Activated CD4-positive, alpha-beta memory T cell treated with anti-CD3 and anti-CD28 coated beads, Interleukin-2, amount 10 ng/mL, durations not matched to agents 7 days and 5 days (primary cell): ENCODE results near the gene AFG1L. TPM values are rescaled to one million over a fixed set of nuclear protein-coding genes. Genes with fewer than 3 reads are reported as not detected.
"Not testable (repeated sequence)": the region's sequence is repeated elsewhere in the genome, so short reads cannot be mapped to it uniquely, and the experiment has no call there.

ENCODE experiments used
- CTCF ChIA-PET: fragments of 350-600 bp; sonication (Branson Sonifier 250); formaldehyde crosslinking; loops from one replicate; lab custom pipeline; 2021; ENCODE audit warnings: antibody characterized with exemption, inconsistent platforms; lab: Charles Lee
- POLR2A ChIA-PET: fragments of 350-600 bp; sonication (Branson Sonifier 250); formaldehyde crosslinking; loops from one replicate; lab custom pipeline; 2021; ENCODE audit warnings: antibody characterized with exemption; lab: Charles Lee
- DNase-seq: peaks from one replicate; pipeline ENCODE4 v3.0.0-alpha.2; 2020
- H3K27ac Mint-ChIP-seq: one replicate; pipeline ENCODE4 v1.8.0; 2021; ENCODE audit warnings: mild to moderate bottlenecking, mixed read lengths
- H3K27me3 Mint-ChIP-seq: one replicate; pipeline ENCODE4 v1.8.0; 2021; ENCODE audit warnings: mixed read lengths
- H3K36me3 Mint-ChIP-seq: one replicate; pipeline ENCODE4 v1.8.0; 2021; ENCODE audit warnings: low read depth, mixed read lengths
- H3K4me1 Mint-ChIP-seq: one replicate; pipeline ENCODE4 v1.8.0; 2021; ENCODE audit warnings: mixed read lengths
- H3K4me3 Mint-ChIP-seq: one replicate; pipeline ENCODE4 v1.8.0; 2021; ENCODE audit warnings: mild to moderate bottlenecking, mixed read lengths
- H3K9me3 Mint-ChIP-seq: one replicate; pipeline ENCODE4 v1.8.0; 2021; ENCODE audit warnings: mixed read lengths
- total RNA-seq, 2 experiments: library from RNA; stranded (reverse); gene quantifications; one replicate each; pipeline ENCODE4 v1.2.3, GENCODE V29; 2021

Gene AFG1L
- total RNA-seq, 2 experiments from 2014 or later: 4.5 to 4.7 TPM

- peaks cover 21% of the 10 kb centered on the region for H3K27me3 Mint-ChIP-seq
- DNase-seq: no peak
- H3K4me1 Mint-ChIP-seq: peaks cover 2% of the 10 kb centered on the region
- no peak overlapping the region for H3K4me3 Mint-ChIP-seq
- no peaks in the 10 kb centered on the region for H3K9me3 Mint-ChIP-seq
- ChIA-PET POLR2A (no interaction called here), CTCF (no interaction called here)
- H3K36me3 Mint-ChIP-seq: no peaks in the 10 kb centered on the region
- H3K27ac Mint-ChIP-seq: no peak overlapping the region
These were observed 140.5 kb downstream of the AFG1L start for GRCh38 chr6:108435391-108435790.

DNA sequence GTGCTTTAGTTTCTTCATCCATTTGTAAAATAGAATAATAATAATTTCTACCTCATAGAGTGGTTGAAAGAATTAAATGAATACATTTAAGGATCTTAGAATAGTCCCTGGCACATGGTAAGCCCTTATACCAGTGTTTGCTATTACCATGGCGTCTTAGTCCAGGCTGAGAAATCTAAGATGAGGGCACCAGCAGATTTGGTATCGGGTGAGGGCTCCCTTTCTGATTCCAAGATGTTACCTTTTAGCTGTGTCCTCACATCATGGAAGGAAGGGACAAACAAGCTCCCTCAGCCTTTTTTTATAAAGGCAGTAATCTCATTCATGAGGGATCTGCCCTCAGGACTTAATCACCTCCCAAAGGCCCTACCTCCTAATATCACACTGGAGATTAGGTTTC, 141.9 kb downstream of the AFG1L start:
- ChIA-PET CTCF (no interaction called here), POLR2A (no interaction called here)
- Mint-ChIP-seq H3K36me3 (no peaks in the 10 kb centered on the region), H3K4me1 (peaks cover 2% of the 10 kb centered on the region), H3K4me3 (no peak overlapping the region), H3K9me3 (no peaks in the 10 kb centered on the region), H3K27me3 (peaks cover 23% of the 10 kb centered on the region), H3K27ac (no peak overlapping the region)
- no peak for DNase-seq

DNA sequence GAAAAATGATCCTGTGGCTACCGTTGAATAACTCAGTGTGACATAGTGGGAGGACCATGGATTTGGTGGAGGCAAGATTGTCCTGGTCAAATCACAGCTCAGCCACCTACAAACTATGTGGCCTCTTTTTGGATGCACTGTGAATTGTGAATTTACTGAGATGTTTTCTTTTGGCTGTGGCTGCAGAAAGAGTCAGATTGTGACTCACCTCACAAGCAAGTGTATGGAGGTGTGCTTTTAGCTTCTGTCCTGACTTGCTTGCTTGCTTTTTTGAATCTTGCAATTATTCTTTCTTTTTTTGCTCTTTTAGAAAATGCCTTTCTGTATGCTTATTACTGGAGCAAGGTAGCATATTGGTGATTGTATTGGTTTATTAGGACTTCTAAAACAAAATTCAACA, 143.0 kb downstream of the AFG1L start:
- H3K27ac Mint-ChIP-seq: no peak overlapping the region
- POLR2A ChIA-PET: no interaction called here

DNA sequence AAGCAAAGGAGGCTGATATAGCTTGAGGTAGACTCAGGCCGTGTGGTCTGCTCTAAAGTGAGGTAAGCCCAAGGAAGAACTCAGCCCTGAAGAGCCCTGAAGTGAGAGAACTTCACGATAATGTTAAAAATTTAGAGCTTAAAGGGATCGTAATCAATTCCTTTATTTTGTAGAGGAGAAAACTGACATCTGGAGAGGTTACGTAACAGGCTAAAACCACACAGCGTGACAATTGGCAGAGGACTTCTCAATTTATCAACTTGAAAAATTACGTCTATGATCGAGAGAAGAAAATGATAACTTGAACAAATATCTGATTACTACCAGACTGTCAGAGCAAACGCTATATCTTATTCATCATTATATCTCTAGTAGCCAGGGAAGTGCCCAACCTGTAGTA, 144.1 kb downstream of the AFG1L start:
- no peak for DNase-seq
- Mint-ChIP-seq H3K27me3 (peaks cover 36% of the 10 kb centered on the region), H3K4me1 (no peaks in the 10 kb centered on the region), H3K36me3 (no peaks in the 10 kb centered on the region), H3K4me3 (no peak overlapping the region), H3K27ac (no peak overlapping the region), H3K9me3 (no peaks in the 10 kb centered on the region)
- CTCF ChIA-PET: no interaction called here
- POLR2A ChIA-PET: no interaction called here

More for the DNA sequence above, 143.0 kb downstream of the AFG1L start:
- CTCF ChIA-PET: no interaction called here
- Mint-ChIP-seq H3K4me3 (no peak overlapping the region), H3K27me3 (peaks cover 28% of the 10 kb centered on the region), H3K4me1 (peaks cover 2% of the 10 kb centered on the region), H3K9me3 (no peaks in the 10 kb centered on the region), H3K36me3 (no peaks in the 10 kb centered on the region)
- DNase-seq: no peak

- ChIA-PET POLR2A (no interaction called here), CTCF (no interaction called here)
- Mint-ChIP-seq H3K27ac (no peak overlapping the region), H3K4me3 (no peak overlapping the region), H3K27me3 (peaks cover 41% of the 10 kb centered on the region), H3K36me3 (no peaks in the 10 kb centered on the region), H3K4me1 (peaks cover 9% of the 10 kb centered on the region), H3K9me3 (no peaks in the 10 kb centered on the region)
- DNase-seq: no peak
These were observed 146.3 kb downstream of the AFG1L start for GRCh38 chr6:108441141-108441540.

DNA sequence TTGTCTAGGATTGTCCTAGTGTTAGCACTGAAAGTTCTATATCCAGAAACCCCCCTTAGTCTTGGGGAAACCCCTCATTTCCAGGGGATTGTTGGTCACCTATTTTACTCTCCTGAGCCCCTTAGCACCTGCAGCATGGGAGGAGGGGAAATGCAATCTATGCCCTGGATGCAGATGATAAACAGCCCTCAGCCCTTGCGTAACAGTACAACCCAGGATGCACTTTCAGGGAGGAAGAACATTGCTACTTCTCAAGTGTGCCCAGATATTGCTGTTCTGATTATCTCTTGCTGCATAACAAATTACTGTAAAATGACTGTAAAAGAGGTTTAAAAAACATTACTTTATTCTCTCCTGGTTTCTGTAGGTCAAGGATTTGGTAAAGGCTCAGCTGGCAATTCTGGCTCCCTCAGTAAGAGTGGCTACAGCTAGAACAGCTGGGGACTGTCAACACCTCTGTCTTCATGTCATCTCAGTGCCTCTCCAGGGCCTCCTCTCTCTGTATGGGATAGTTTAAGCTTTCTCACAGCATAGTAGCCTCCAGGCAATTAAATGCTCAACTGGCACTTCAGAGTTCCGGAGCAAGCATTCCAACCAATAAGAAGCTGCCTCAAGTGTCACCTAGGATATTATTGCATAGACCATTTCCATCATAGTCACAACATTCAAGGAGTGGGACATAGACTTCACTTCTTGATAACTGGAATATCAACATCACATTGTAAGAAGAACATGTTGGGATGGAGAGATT, 148.1 kb downstream of the AFG1L start:
- Mint-ChIP-seq H3K4me1 (peaks cover 9% of the 10 kb centered on the region), H3K36me3 (no peaks in the 10 kb centered on the region), H3K4me3 (no peak overlapping the region), H3K27ac (no peak overlapping the region), H3K27me3 (peaks cover 37% of the 10 kb centered on the region), H3K9me3 (no peaks in the 10 kb centered on the region)
- ChIA-PET CTCF (no interaction called here), POLR2A (no interaction called here)
- DNase-seq: no peak

- POLR2A ChIA-PET: no interaction called here
These were observed 151.8 kb downstream of the AFG1L start for GRCh38 chr6:108446629-108447150.

GRCh38 chr6:108448481-108448880, 153.6 kb downstream of the AFG1L start:
- no peaks in the 10 kb centered on the region for H3K9me3 Mint-ChIP-seq
- H3K36me3 Mint-ChIP-seq: no peaks in the 10 kb centered on the region
- peaks cover 9% of the 10 kb centered on the region for H3K4me1 Mint-ChIP-seq
- DNase-seq: no peak
- CTCF ChIA-PET: no interaction called here
- no peak overlapping the region for H3K27ac Mint-ChIP-seq
- H3K4me3 Mint-ChIP-seq: no peak overlapping the region
- H3K27me3 Mint-ChIP-seq: peaks cover 18% of the 10 kb centered on the region
- POLR2A ChIA-PET: no interaction called here

More at GRCh38 chr6:108446629-108447150, 151.8 kb downstream of the AFG1L start:
- peaks cover 9% of the 10 kb centered on the region for H3K4me1 Mint-ChIP-seq
- H3K27me3 Mint-ChIP-seq: peaks cover 28% of the 10 kb centered on the region
- H3K4me3 Mint-ChIP-seq: no peak overlapping the region
- DNase-seq: no peak
- no peaks in the 10 kb centered on the region for H3K36me3 Mint-ChIP-seq
- no peaks in the 10 kb centered on the region for H3K9me3 Mint-ChIP-seq
- no peak overlapping the region for H3K27ac Mint-ChIP-seq
- CTCF ChIA-PET: no interaction called here

- DNase-seq, POLR2A ChIA-PET, H3K4me3 Mint-ChIP-seq, CTCF ChIA-PET, H3K9me3 Mint-ChIP-seq, H3K27ac Mint-ChIP-seq, H3K36me3 Mint-ChIP-seq, H3K4me1 Mint-ChIP-seq: not testable (repeated sequence)
- peaks cover 17% of the 10 kb centered on the region for H3K27me3 Mint-ChIP-seq
These were observed 154.9 kb downstream of the AFG1L start for GRCh38 chr6:108449717-108450116.

DNA sequence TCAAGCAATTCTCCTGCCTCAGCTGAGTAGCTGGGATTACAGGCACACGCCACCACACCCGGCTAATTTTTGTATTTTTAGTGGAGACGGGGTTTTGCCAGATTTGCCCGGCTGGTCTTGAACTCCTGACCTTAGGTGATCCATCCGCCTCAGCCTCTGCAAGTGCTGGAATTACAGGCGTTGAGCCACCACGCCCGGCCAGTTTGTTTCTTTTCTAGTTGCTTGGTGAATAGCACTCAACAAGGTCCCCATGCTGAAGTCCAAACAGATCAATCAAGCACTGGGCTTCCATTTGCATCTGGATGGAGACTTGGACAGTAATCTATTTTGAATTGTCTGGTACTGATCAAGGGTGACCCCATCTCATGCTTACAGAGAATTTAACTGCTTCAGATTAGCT, 157.0 kb downstream of the AFG1L start:
- H3K36me3 Mint-ChIP-seq: no peaks in the 10 kb centered on the region
- H3K4me1 Mint-ChIP-seq: no peaks in the 10 kb centered on the region
- peaks cover 9% of the 10 kb centered on the region for H3K27me3 Mint-ChIP-seq
- ChIA-PET CTCF (interaction anchor here (0.5 kb wide), 1 partner anchor 47 kb away, joined by 3 read pairs; no protein-coding TSS in a partner anchor), POLR2A (no interaction called here)
- no peak overlapping the region for H3K27ac Mint-ChIP-seq
- H3K4me3 Mint-ChIP-seq: no peak overlapping the region
- H3K9me3 Mint-ChIP-seq: no peaks in the 10 kb centered on the region
- no peak for DNase-seq

DNA sequence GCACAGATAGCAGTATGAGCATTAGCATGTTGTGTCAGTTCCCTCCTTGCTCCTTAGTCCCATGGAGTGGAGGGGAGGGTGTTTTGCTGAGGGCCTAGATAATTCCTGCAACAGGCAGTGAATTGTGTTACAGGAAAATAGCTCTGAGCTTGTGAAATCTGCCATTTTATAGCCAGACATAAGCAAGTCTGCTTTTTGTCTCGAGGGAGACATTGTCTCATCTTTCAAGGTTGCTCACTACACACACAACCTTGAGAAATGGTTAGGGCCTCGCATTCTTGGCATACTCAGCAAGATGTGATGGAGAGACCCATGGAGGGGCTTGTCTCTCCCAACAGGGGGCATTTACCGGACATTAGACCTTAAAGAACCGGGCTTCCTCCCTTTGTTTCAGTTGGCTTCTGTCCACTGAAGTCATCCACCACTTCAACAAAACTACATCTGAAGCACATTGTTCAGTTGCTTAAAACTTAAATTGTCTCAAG, 157.9 kb downstream of the AFG1L start:
- ChIA-PET CTCF (no interaction called here), POLR2A (no interaction called here)
- no peak for DNase-seq
- peaks cover 10% of the 10 kb centered on the region for H3K27me3 Mint-ChIP-seq
- H3K36me3 Mint-ChIP-seq: no peaks in the 10 kb centered on the region
- H3K4me1 Mint-ChIP-seq: no peaks in the 10 kb centered on the region
- no peaks in the 10 kb centered on the region for H3K9me3 Mint-ChIP-seq
- H3K4me3 Mint-ChIP-seq: no peak overlapping the region
- H3K27ac Mint-ChIP-seq: no peak overlapping the region

GRCh38 chr6:108453601-108454185, 158.8 kb downstream of the AFG1L start:
- Mint-ChIP-seq H3K27me3 (peaks cover 18% of the 10 kb centered on the region), H3K9me3 (no peaks in the 10 kb centered on the region), H3K27ac (no peak overlapping the region), H3K36me3 (no peaks in the 10 kb centered on the region), H3K4me3 (no peak overlapping the region), H3K4me1 (no peaks in the 10 kb centered on the region)
- POLR2A ChIA-PET: interaction anchor here (0.6 kb wide), 1 partner anchor 9 kb away, joined by 3 read pairs; no protein-coding TSS in a partner anchor
- CTCF ChIA-PET: interaction anchor here (0.6 kb wide), 1 partner anchor 15 kb away, joined by 4 read pairs; no protein-coding TSS in a partner anchor
- no peak for DNase-seq

- H3K27me3 Mint-ChIP-seq: peaks cover 22% of the 10 kb centered on the region
- H3K27ac Mint-ChIP-seq: no peak overlapping the region
- H3K9me3 Mint-ChIP-seq: no peaks in the 10 kb centered on the region
- CTCF ChIA-PET: interaction anchor here (0.6 kb wide), 1 partner anchor 14 kb away, joined by 4 read pairs; no protein-coding TSS in a partner anchor
- DNase-seq: no peak
- no peak overlapping the region for H3K4me3 Mint-ChIP-seq
- no peaks in the 10 kb centered on the region for H3K4me1 Mint-ChIP-seq
- H3K36me3 Mint-ChIP-seq: no peaks in the 10 kb centered on the region
- POLR2A ChIA-PET: no interaction called here
These were observed 159.5 kb downstream of the AFG1L start for GRCh38 chr6:108454356-108454755.
